Activated T-helper 9 cell treated with anti-CD3 and anti-CD28 coated beads, Interleukin-2, amount 50 U/mL, for 16 hours (primary cell): ENCODE data around the gene ENPEP.
"Not testable (repeated sequence)": the region's sequence is repeated elsewhere in the genome, so short reads cannot be mapped to it uniquely, and the experiment has no call there.

ENCODE experiments used
- DNase-seq: peaks from one replicate; pipeline ENCODE4 v3.0.0-alpha.2; 2020; ENCODE audit warnings: low read depth

The ENPEP gene

GRCh38 chr4:110475881-110476818 lies at the start of gene ENPEP:
TSS of gene ENPEP (plus strand) at chr4:110476155. CDS start at chr4:110476415, 260 bp downstream.
- DNase-seq: no peak

- not testable (repeated sequence) for DNase-seq
Measured at GRCh38 chr4:110431805-110432204, 44.1 kb upstream of the ENPEP start.

- DNase-seq: not testable (repeated sequence)
Measured at GRCh38 chr4:110437292-110437691, 38.7 kb upstream of the ENPEP start.

GRCh38 chr4:110439209-110439608 lies 36.7 kb upstream of the ENPEP start:
- not testable (repeated sequence) for DNase-seq

- no peak for DNase-seq
Measured at GRCh38 chr4:110442309-110442708, 33.6 kb upstream of the ENPEP start.

GRCh38 chr4:110442788-110443187 lies 33.2 kb upstream of the ENPEP start:
- DNase-seq: no peak

GRCh38 chr4:110449947-110450346 lies 26.0 kb upstream of the ENPEP start:
- no peak for DNase-seq

- DNase-seq: no peak
Measured at GRCh38 chr4:110452546-110452945, 23.4 kb upstream of the ENPEP start.

- no peak for DNase-seq
Measured at GRCh38 chr4:110454441-110454840, 21.5 kb upstream of the ENPEP start.

- DNase-seq: no peak
Measured at GRCh38 chr4:110458494-110459266, 17.3 kb upstream of the ENPEP start.

- no peak for DNase-seq
Measured at GRCh38 chr4:110460074-110460746, 15.7 kb upstream of the ENPEP start.

GRCh38 chr4:110467400-110467799 lies 8.6 kb upstream of the ENPEP start:
- DNase-seq: no peak

GRCh38 chr4:110472583-110473329 lies 3.2 kb upstream of the ENPEP start:
- DNase-seq: no peak

GRCh38 chr4:110474481-110474880 lies 1.5 kb upstream of the ENPEP start:
- DNase-seq: no peak

- not testable (repeated sequence) for DNase-seq
Measured at GRCh38 chr4:110475080-110475479, 875 bp upstream of the ENPEP start.

GRCh38 chr4:110477836-110478235 lies 1.9 kb downstream of the ENPEP start:
- no peak for DNase-seq

- DNase-seq: no peak
Measured at GRCh38 chr4:110480031-110480549, 4.1 kb downstream of the ENPEP start.

- no peak for DNase-seq
Measured at GRCh38 chr4:110480746-110481271, 4.9 kb downstream of the ENPEP start.

- no peak for DNase-seq
Measured at GRCh38 chr4:110483516-110483915, 7.6 kb downstream of the ENPEP start.

- DNase-seq: no peak
Measured at GRCh38 chr4:110484029-110484428, 8.1 kb downstream of the ENPEP start.

- DNase-seq: no peak
Measured at GRCh38 chr4:110484767-110485166, 8.8 kb downstream of the ENPEP start.
